CD8-positive, alpha-beta memory T cell (primary cell): ENCODE measurements around the gene TBC1D9. TPM values are rescaled to one million over a fixed set of nuclear protein-coding genes. Genes with fewer than 3 reads are reported as not detected.
A peak's percentile ranks its signal among the peaks of the same experiment; 100 is the strongest.

ENCODE experiments used
- CTCF ChIA-PET: fragments of 350-600 bp; sonication (Branson Sonifier 250); formaldehyde crosslinking; loops from one replicate; lab custom pipeline; 2021; ENCODE audit warnings: antibody characterized with exemption; lab: Charles Lee
- POLR2A ChIA-PET: fragments of 350-600 bp; sonication (Branson Sonifier 250); formaldehyde crosslinking; loops from one replicate; lab custom pipeline; 2021; ENCODE audit warnings: antibody characterized with exemption; lab: Charles Lee
- DNase-seq, 5 donors: peaks; one replicate each; pipeline versions ENCODE4 v3.0.0 to v3.0.0-alpha.2; 2020 to 2022; ENCODE audit warnings: mixed read lengths in 1 of 5
- H3K27ac ChIP-seq: one replicate; pipeline ENCODE4 v1.7.0; 2013; ENCODE audit warnings: low read depth, mild to moderate bottlenecking, low read length, moderate library complexity
- H3K27me3 ChIP-seq: 2 replicates; pipeline ENCODE4 v1.7.0; 2013; ENCODE audit warnings: low read length, mild to moderate bottlenecking; ENCODE audit not compliant: insufficient read depth, poor library complexity, severe bottlenecking
- H3K36me3 ChIP-seq: 2 replicates; pipeline ENCODE4 v1.7.0; 2013; ENCODE audit warnings: mild to moderate bottlenecking, low read length, moderate library complexity; ENCODE audit not compliant: insufficient read depth
- H3K4me1 ChIP-seq: 2 replicates; pipeline ENCODE4 v1.7.0; 2013; ENCODE audit warnings: mild to moderate bottlenecking, low read length, moderate library complexity; ENCODE audit not compliant: insufficient read depth
- H3K4me3 ChIP-seq: 2 replicates; pipeline ENCODE4 v1.7.0; 2013; ENCODE audit warnings: mild to moderate bottlenecking, low read length
- H3K9me3 ChIP-seq: 2 replicates; pipeline ENCODE4 v1.7.0; 2013; ENCODE audit warnings: mild to moderate bottlenecking, low read length
- H3K27ac Mint-ChIP-seq, 8 donors: one replicate each; pipeline ENCODE4 v1.8.0; 2020 to 2021; ENCODE audit warnings: mixed read lengths in 8 of 8, mild to moderate bottlenecking in 6 of 8, inconsistent platforms in 3 of 8, moderate library complexity in 3 of 8
- H3K27me3 Mint-ChIP-seq, 2 donors: one replicate each; pipeline ENCODE4 v1.8.0; 2020 to 2021; ENCODE audit warnings: mixed read lengths in 2 of 2, mild to moderate bottlenecking in 1 of 2, moderate library complexity in 1 of 2
- H3K36me3 Mint-ChIP-seq, 3 donors: one replicate each; pipeline ENCODE4 v1.8.0; 2020 to 2021; ENCODE audit warnings: mixed read lengths in 3 of 3, inconsistent platforms in 1 of 3, mild to moderate bottlenecking in 1 of 3
- H3K4me1 Mint-ChIP-seq, 3 donors: one replicate each; pipeline ENCODE4 v1.8.0; 2020 to 2021; ENCODE audit warnings: mixed read lengths in 3 of 3, inconsistent platforms in 1 of 3, mild to moderate bottlenecking in 1 of 3
- H3K4me3 Mint-ChIP-seq, 7 donors: one replicate each; pipeline ENCODE4 v1.8.0; 2020 to 2021; ENCODE audit warnings: mixed read lengths in 7 of 7, mild to moderate bottlenecking in 6 of 7, moderate library complexity in 4 of 7, inconsistent platforms in 2 of 7
- H3K9me3 Mint-ChIP-seq, 5 donors: one replicate each; pipeline ENCODE4 v1.8.0; 2020 to 2022; ENCODE audit warnings: mixed read lengths in 5 of 5, mild to moderate bottlenecking in 3 of 5, moderate library complexity in 2 of 5, inconsistent platforms in 1 of 5
- polyA plus RNA-seq: library from polyadenylated mRNA; unstranded; fragments of 300-500 nt; fragmentation: Illumina TruSeq; gene quantifications from one replicate; pipeline ENCODE4 v1.2.3, GENCODE V29; 2021
- total RNA-seq, 2 experiments: library from RNA; stranded (reverse); gene quantifications; one replicate each; pipeline ENCODE4 v1.2.3, GENCODE V29; 2021

The TBC1D9 gene
- total and polyA plus RNA-seq, 3 experiments from 2014 or later = 0.13 to 0.46 TPM; not detected in 1

DNA sequence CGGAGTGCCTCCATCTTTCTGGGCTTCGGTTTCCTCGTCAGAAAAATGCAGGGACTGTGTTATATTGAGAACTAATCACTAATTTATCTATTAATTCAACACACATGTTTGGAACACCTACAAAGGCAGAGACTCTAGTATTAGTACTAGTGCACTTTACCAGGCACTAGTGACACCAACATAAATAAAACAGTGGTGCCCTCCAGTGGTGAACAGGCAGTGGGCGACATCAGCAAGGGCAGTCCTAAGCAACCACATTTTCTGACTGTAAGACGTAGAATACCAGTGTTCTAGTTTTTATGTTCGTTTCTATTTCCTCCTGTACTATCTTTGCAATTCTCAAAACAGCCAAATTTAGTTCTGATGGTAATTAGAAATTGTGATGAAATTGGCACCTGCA is 118.3 kb downstream of the TBC1D9 start:
- ChIA-PET POLR2A (no interaction called here), CTCF (no interaction called here)
- no peaks in the 10 kb centered on the region for H3K27me3 ChIP-seq
- Mint-ChIP-seq H3K27ac (no peak overlapping the region), H3K4me1 (no peaks in the 10 kb centered on the region), H3K27me3 (peaks cover 3 to 18% of the 10 kb centered on the region in 2 donors), H3K36me3 (no peaks in the 10 kb centered on the region), H3K4me3 (no peak overlapping the region), H3K9me3 (no peaks in the 10 kb centered on the region)
- H3K9me3 ChIP-seq = no peaks in the 10 kb centered on the region
- DNase-seq = peak in 1 of 5 donors; percentile 7
- H3K27ac ChIP-seq = no peak overlapping the region
- no peak overlapping the region for H3K4me3 ChIP-seq
- no peaks in the 10 kb centered on the region for H3K4me1 ChIP-seq
- no peaks in the 10 kb centered on the region for H3K36me3 ChIP-seq

DNA sequence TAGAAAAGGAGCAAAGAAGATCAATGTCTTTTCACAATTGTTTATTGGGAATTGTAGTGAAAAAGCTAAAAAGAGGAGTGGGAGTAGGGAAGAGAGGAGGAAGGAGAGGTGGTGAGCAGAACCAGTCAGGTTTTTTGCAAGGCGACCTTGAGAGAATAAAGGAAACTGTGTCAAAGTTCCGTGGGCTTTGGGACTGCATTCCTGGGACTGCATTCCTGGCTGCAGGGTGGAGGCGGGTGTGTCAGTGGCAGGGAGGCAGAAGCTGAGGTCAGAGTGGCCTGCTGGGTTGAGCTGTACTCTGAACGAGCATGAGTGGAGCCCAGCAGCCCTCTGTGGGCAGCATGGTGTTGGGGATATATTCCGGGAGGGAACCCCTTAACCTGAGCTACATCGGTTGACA is 120.6 kb downstream of the TBC1D9 start:
- Mint-ChIP-seq H3K36me3 (no peaks in the 10 kb centered on the region), H3K27ac (no peak overlapping the region), H3K9me3 (no peaks in the 10 kb centered on the region), H3K4me3 (no peak overlapping the region), H3K27me3 (peaks cover 1 to 22% of the 10 kb centered on the region in 2 donors), H3K4me1 (no peaks in the 10 kb centered on the region)
- no peak for DNase-seq
- H3K9me3 ChIP-seq = no peaks in the 10 kb centered on the region
- ChIA-PET POLR2A (no interaction called here), CTCF (no interaction called here)
- no peaks in the 10 kb centered on the region for H3K27me3 ChIP-seq
- no peak overlapping the region for H3K4me3 ChIP-seq
- no peaks in the 10 kb centered on the region for H3K4me1 ChIP-seq
- H3K27ac ChIP-seq = no peak overlapping the region
- H3K36me3 ChIP-seq = no peaks in the 10 kb centered on the region

DNA sequence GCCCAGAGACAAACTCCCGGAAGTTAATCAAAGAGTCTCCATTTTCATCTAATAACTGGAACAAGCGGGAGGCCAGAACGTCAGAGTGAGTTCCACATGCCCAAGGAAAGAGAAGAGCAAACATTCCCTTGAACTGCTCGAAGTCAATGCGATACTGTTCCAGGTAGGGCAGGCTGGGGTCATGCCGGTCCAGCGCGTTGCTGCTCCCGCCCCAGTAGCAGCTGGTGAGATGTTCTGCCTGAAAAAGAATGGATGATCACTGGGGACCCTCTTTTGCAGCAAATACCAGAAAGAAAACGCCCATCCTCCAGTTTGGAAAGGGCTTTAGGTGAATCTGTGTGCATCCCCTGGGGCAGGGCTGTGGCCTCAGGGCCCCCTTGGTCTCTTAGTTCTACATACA is 122.2 kb downstream of the TBC1D9 start:
- Histone ChIP-seq H3K4me3 (no peak overlapping the region), H3K27me3 (no peaks in the 10 kb centered on the region), H3K4me1 (no peaks in the 10 kb centered on the region), H3K36me3 (no peaks in the 10 kb centered on the region), H3K27ac (no peak overlapping the region), H3K9me3 (no peaks in the 10 kb centered on the region)
- POLR2A ChIA-PET = no interaction called here
- no peaks in the 10 kb centered on the region for H3K36me3 Mint-ChIP-seq
- H3K27me3 Mint-ChIP-seq = peaks cover 1 to 22% of the 10 kb centered on the region in 2 donors
- CTCF ChIA-PET = no interaction called here
- H3K4me3 Mint-ChIP-seq = no peak overlapping the region
- DNase-seq = no peak
- H3K27ac Mint-ChIP-seq = no peak overlapping the region
- no peaks in the 10 kb centered on the region for H3K9me3 Mint-ChIP-seq
- H3K4me1 Mint-ChIP-seq = no peaks in the 10 kb centered on the region

GRCh38 chr4:140633124-140633523 is 123.1 kb downstream of the TBC1D9 start:
- ChIA-PET POLR2A (no interaction called here), CTCF (no interaction called here)
- no peaks in the 10 kb centered on the region for H3K36me3 Mint-ChIP-seq
- Histone ChIP-seq H3K27me3 (no peaks in the 10 kb centered on the region), H3K4me1 (no peaks in the 10 kb centered on the region), H3K4me3 (no peak overlapping the region), H3K9me3 (no peaks in the 10 kb centered on the region), H3K36me3 (no peaks in the 10 kb centered on the region), H3K27ac (no peak overlapping the region)
- H3K27me3 Mint-ChIP-seq = peaks cover 1 to 21% of the 10 kb centered on the region in 2 donors
- no peaks in the 10 kb centered on the region for H3K9me3 Mint-ChIP-seq
- H3K4me3 Mint-ChIP-seq = no peak overlapping the region
- DNase-seq = no peak
- no peaks in the 10 kb centered on the region for H3K4me1 Mint-ChIP-seq
- H3K27ac Mint-ChIP-seq = no peak overlapping the region

GRCh38 chr4:140630246-140630645 is 125.9 kb downstream of the TBC1D9 start:
- no peak overlapping the region for H3K4me3 Mint-ChIP-seq
- H3K9me3 Mint-ChIP-seq = no peaks in the 10 kb centered on the region
- no peaks in the 10 kb centered on the region for H3K36me3 Mint-ChIP-seq
- H3K27me3 Mint-ChIP-seq = peaks cover 0 to 7% of the 10 kb centered on the region in 2 donors
- Histone ChIP-seq H3K4me3 (no peak overlapping the region), H3K27me3 (no peaks in the 10 kb centered on the region), H3K9me3 (no peaks in the 10 kb centered on the region), H3K36me3 (no peaks in the 10 kb centered on the region), H3K4me1 (no peaks in the 10 kb centered on the region), H3K27ac (no peak overlapping the region)
- no peak for DNase-seq
- CTCF ChIA-PET = no interaction called here
- no peaks in the 10 kb centered on the region for H3K4me1 Mint-ChIP-seq
- H3K27ac Mint-ChIP-seq = no peak overlapping the region
- POLR2A ChIA-PET = no interaction called here

GRCh38 chr4:140628016-140628415 is 128.2 kb downstream of the TBC1D9 start:
- DNase-seq = no peak
- H3K27ac Mint-ChIP-seq = no peak overlapping the region
- H3K9me3 ChIP-seq = no peaks in the 10 kb centered on the region
- no peaks in the 10 kb centered on the region for H3K27me3 ChIP-seq
- no peaks in the 10 kb centered on the region for H3K4me1 ChIP-seq
- no peaks in the 10 kb centered on the region for H3K4me1 Mint-ChIP-seq
- no peak overlapping the region for H3K4me3 ChIP-seq
- POLR2A ChIA-PET = no interaction called here
- no peaks in the 10 kb centered on the region for H3K36me3 ChIP-seq
- H3K36me3 Mint-ChIP-seq = no peaks in the 10 kb centered on the region
- H3K27me3 Mint-ChIP-seq = peaks cover 0 to 12% of the 10 kb centered on the region in 2 donors
- H3K9me3 Mint-ChIP-seq = no peaks in the 10 kb centered on the region
- no peak overlapping the region for H3K4me3 Mint-ChIP-seq
- no peak overlapping the region for H3K27ac ChIP-seq
- CTCF ChIA-PET = no interaction called here

GRCh38 chr4:140626661-140627376 is 129.4 kb downstream of the TBC1D9 start:
- H3K4me1 Mint-ChIP-seq = no peaks in the 10 kb centered on the region
- POLR2A ChIA-PET = no interaction called here

DNA sequence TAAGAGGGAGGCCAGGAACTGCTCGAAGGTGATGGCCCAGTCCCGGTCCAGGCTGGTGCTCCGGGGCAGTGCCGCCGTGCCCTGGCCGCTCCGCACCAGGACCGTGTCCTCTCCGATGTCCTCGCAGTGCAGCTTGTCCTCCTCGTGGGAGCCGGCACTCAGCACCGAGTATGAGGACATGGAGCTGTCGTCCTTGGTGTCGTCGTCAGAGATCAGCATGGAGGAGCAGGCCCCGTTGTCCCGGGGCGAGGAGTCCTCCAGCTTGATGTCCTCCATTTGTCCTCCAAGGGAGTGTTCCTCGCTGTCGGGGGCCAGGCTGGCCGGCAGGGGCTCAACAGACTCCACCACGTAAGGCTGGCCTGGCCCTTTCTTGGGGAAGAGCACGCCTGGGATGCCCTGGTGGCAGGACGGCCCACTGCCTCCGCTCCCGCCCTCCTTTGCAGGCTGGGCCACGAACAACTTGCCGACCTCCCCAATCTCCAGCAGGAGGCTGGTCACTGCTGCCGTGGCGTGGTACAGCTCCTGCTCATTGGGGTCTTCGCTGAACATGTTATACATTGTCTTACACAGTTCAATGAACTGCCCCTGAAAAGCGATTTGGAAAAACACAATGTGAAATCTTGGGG is 133.7 kb downstream of the TBC1D9 start:
- no peak overlapping the region for H3K4me3 Mint-ChIP-seq
- H3K36me3 Mint-ChIP-seq = no peaks in the 10 kb centered on the region
- no peaks in the 10 kb centered on the region for H3K9me3 ChIP-seq
- CTCF ChIA-PET = no interaction called here
- DNase-seq = no peak
- no peaks in the 10 kb centered on the region for H3K9me3 Mint-ChIP-seq
- no peaks in the 10 kb centered on the region for H3K4me1 Mint-ChIP-seq
- no peak overlapping the region for H3K4me3 ChIP-seq
- H3K27me3 ChIP-seq = peaks cover 3% of the 10 kb centered on the region
- no peak overlapping the region for H3K27ac ChIP-seq
- H3K36me3 ChIP-seq = no peaks in the 10 kb centered on the region
- H3K27ac Mint-ChIP-seq = no peak overlapping the region
- peaks cover 3 to 15% of the 10 kb centered on the region in 2 donors for H3K27me3 Mint-ChIP-seq
- H3K4me1 ChIP-seq = no peaks in the 10 kb centered on the region
- POLR2A ChIA-PET = no interaction called here

More at GRCh38 chr4:140626661-140627376, 129.4 kb downstream of the TBC1D9 start:
- H3K9me3 Mint-ChIP-seq = no peaks in the 10 kb centered on the region
- H3K27ac Mint-ChIP-seq = no peak overlapping the region
- H3K36me3 Mint-ChIP-seq = no peaks in the 10 kb centered on the region
- no peak overlapping the region for H3K4me3 Mint-ChIP-seq
- Histone ChIP-seq H3K4me3 (no peak overlapping the region), H3K27me3 (no peaks in the 10 kb centered on the region), H3K36me3 (no peaks in the 10 kb centered on the region), H3K4me1 (no peaks in the 10 kb centered on the region), H3K9me3 (no peaks in the 10 kb centered on the region), H3K27ac (no peak overlapping the region)
- no peak for DNase-seq
- CTCF ChIA-PET = interaction anchor here (1.0 kb wide), 1 partner anchor 103 kb away, joined by 3 read pairs; the partner anchor contains the start of gene ELMOD2
- peaks cover 3 to 8% of the 10 kb centered on the region in 2 donors for H3K27me3 Mint-ChIP-seq
